ENCODE measurements around the gene BEST2.

Gene BEST2

DNA sequence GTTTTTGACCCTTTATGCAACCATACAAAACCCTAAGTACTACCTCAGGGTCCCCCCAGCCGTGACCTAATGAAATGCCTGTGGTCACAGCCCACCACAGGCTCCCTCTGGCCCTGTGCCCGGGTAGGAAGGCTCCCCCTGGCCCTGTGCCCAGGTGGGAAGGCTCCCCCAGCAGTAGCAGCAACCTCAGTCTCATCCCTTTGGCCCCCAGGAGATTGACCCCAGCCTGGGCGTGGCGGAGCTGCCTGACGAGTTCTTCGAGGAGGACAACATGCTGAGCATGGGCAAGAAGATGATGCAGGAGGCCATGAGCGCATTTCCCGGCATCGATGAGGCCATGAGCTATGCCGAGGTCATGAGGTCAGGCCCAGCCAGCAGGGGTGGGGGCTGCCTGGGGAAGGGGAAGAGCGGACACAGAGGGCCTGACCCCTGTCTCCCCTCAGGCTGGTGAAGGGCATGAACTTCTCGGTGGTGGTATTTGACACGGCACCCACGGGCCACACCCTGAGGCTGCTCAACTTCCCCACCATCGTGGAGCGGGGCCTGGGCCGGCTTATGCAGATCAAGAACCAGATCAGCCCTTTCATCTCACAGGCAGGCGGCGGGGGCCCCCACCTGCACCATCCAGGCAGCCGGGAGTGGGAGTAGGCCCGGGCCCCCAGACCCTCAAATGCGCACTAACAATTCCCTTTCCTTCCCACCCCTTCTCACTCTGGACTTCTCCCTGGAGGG lies 6.3 kb upstream of the BEST2 start:
- Histone ChIP-seq H2AFZ (ENCODE audit: low read length) (no peak overlapping the region), H3K9me3 (ENCODE audit: low read length) (peaks cover 9% of the 10 kb centered on the region; the same call in 1 of the 2 replicates), H4K20me1 (ENCODE audit: insufficient read depth, low read length) (no peaks in the 10 kb centered on the region), H3F3A (ENCODE audit: insufficient read depth, low read length) (no peaks in the 10 kb centered on the region), H3K79me2 (ENCODE audit: insufficient read depth, low read length) (no peaks in the 10 kb centered on the region), H3K9me2 (ENCODE audit: low read depth, low read length) (no peaks in the 10 kb centered on the region), H3K4me3 (ENCODE audit: low read depth, low read length, poor library complexity, severe bottlenecking) (no peak overlapping the region), H3K4me2 (ENCODE audit: low read length) (no peak overlapping the region), H3K36me3 (ENCODE audit: insufficient read depth, low read length) (peaks cover 49% of the 10 kb centered on the region), H3K4me1 (ENCODE audit: insufficient read depth, low read length, severe bottlenecking) (no peaks in the 10 kb centered on the region), H3K27ac (ENCODE audit: low read depth, low read length, poor library complexity, severe bottlenecking) (no peak overlapping the region), H3K27me3 (ENCODE audit: insufficient read depth, low read length) (no peaks in the 10 kb centered on the region), H3K9ac (ENCODE audit: low read length) (no peak overlapping the region)
- no peak for TF ChIP-seq EZH2 (IDR thresholded peaks at IDR 0.05; ENCODE audit: borderline replicate concordance, low read length)
- TF ChIP-seq, protein P1, sequence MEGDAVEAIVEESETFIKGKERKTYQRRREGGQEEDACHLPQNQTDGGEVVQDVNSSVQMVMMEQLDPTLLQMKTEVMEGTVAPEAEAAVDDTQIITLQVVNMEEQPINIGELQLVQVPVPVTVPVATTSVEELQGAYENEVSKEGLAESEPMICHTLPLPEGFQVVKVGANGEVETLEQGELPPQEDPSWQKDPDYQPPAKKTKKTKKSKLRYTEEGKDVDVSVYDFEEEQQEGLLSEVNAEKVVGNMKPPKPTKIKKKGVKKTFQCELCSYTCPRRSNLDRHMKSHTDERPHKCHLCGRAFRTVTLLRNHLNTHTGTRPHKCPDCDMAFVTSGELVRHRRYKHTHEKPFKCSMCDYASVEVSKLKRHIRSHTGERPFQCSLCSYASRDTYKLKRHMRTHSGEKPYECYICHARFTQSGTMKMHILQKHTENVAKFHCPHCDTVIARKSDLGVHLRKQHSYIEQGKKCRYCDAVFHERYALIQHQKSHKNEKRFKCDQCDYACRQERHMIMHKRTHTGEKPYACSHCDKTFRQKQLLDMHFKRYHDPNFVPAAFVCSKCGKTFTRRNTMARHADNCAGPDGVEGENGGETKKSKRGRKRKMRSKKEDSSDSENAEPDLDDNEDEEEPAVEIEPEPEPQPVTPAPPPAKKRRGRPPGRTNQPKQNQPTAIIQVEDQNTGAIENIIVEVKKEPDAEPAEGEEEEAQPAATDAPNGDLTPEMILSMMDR (IDR thresholded peaks at IDR 0.05; ENCODE audit: low read length) = no peak

DNA sequence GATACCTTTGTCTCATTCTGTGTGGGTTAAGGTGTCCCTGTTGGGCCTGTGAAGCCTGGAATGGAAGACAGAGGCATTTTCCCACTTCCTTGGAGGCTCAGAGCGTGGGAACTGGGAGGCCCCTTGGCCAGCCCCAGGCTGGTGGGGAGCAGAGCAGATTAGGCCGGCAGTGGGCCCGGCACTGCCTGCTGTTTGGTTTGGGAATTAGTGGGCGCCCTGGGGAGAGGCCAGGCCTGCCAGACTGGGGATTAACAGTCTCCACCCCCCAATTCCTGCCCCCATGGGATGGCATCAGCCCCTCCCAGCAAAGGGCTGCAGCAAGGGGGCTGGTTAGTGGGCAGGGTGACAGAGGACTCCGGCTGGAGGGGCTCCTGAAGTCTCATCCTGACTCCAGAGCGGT lies 3.1 kb upstream of the BEST2 start:
- H3F3A ChIP-seq (ENCODE audit: insufficient read depth, low read length) = no peaks in the 10 kb centered on the region
- no peak overlapping the region for H3K4me3 ChIP-seq (ENCODE audit: low read depth, low read length, poor library complexity, severe bottlenecking)
- H3K9me2 ChIP-seq (ENCODE audit: low read depth, low read length) = no peaks in the 10 kb centered on the region
- H2AFZ ChIP-seq (ENCODE audit: low read length) = no peak overlapping the region
- peaks cover 42% of the 10 kb centered on the region for H3K36me3 ChIP-seq (ENCODE audit: insufficient read depth, low read length)
- peaks cover 9% of the 10 kb centered on the region; the same call in 1 of the 2 replicates for H3K9me3 ChIP-seq (ENCODE audit: low read length)
- peaks cover 6% of the 10 kb centered on the region; the same call in 1 of the 2 replicates for H3K27me3 ChIP-seq (ENCODE audit: insufficient read depth, low read length)
- no peaks in the 10 kb centered on the region for H3K4me1 ChIP-seq (ENCODE audit: insufficient read depth, low read length, severe bottlenecking)
- H4K20me1 ChIP-seq (ENCODE audit: insufficient read depth, low read length) = no peaks in the 10 kb centered on the region
- no peak overlapping the region for H3K9ac ChIP-seq (ENCODE audit: low read length)
- H3K27ac ChIP-seq (ENCODE audit: low read depth, low read length, poor library complexity, severe bottlenecking) = no peak overlapping the region
- no peak overlapping the region for H3K4me2 ChIP-seq (ENCODE audit: low read length)
- H3K79me2 ChIP-seq (ENCODE audit: insufficient read depth, low read length) = no peaks in the 10 kb centered on the region
- TF ChIP-seq EZH2 (IDR thresholded peaks at IDR 0.05; ENCODE audit: borderline replicate concordance, low read length) = no peak
- TF ChIP-seq, protein P1 (IDR thresholded peaks at IDR 0.05; ENCODE audit: low read length) = no peak

DNA sequence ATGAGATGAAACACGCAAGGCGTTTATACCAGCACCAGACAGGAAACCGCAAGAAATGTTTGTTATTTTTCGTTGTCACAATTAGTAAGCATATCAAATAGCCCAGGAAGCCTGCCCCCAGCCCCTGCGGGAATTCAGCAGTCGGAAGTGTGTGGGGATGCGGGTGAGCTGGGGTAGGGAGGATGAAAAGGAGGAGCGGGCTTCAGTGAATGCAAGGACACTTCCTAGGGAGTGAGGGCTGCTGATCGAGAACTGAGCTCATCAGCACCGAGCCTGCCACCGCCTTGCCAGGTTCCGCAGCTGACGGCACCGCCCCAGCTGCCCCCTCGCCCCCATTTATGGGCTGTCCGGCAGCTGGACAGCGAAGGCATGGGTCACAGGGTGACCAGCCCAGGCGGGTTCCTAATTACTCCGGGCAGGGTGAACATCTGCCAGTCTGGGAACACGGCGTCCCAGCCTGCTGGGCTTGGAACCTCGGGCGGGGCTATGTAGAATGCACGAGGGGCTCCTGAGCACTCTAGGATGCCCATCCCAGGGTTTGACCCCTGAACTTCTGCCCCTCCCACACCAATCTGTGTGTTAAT lies 1.6 kb upstream of the BEST2 start:
- no peak overlapping the region for H3K4me2 ChIP-seq (ENCODE audit: low read length)
- no peaks in the 10 kb centered on the region for H3K79me2 ChIP-seq (ENCODE audit: insufficient read depth, low read length)
- no peaks in the 10 kb centered on the region for H3K4me1 ChIP-seq (ENCODE audit: insufficient read depth, low read length, severe bottlenecking)
- peaks cover 9% of the 10 kb centered on the region; the same call in 1 of the 2 replicates for H3K9me3 ChIP-seq (ENCODE audit: low read length)
- H3K27ac ChIP-seq (ENCODE audit: low read depth, low read length, poor library complexity, severe bottlenecking) = no peak overlapping the region
- no peak overlapping the region for H2AFZ ChIP-seq (ENCODE audit: low read length)
- H3K9me2 ChIP-seq (ENCODE audit: low read depth, low read length) = no peaks in the 10 kb centered on the region
- no peaks in the 10 kb centered on the region for H4K20me1 ChIP-seq (ENCODE audit: insufficient read depth, low read length)
- H3K4me3 ChIP-seq (ENCODE audit: low read depth, low read length, poor library complexity, severe bottlenecking) = no peak overlapping the region
- TF ChIP-seq, protein P1 (IDR thresholded peaks at IDR 0.05; ENCODE audit: low read length) = no peak
- TF ChIP-seq EZH2 (IDR thresholded peaks at IDR 0.05; ENCODE audit: borderline replicate concordance, low read length) = no peak
- peaks cover 34% of the 10 kb centered on the region for H3K36me3 ChIP-seq (ENCODE audit: insufficient read depth, low read length)
- H3K27me3 ChIP-seq (ENCODE audit: insufficient read depth, low read length) = peaks cover 6% of the 10 kb centered on the region; the same call in 1 of the 2 replicates
- no peaks in the 10 kb centered on the region for H3F3A ChIP-seq (ENCODE audit: insufficient read depth, low read length)
- H3K9ac ChIP-seq (ENCODE audit: low read length) = no peak overlapping the region

All from OCI-LY1 (cell line).